Keratinocyte (primary cell): ENCODE measurements around the gene KLK8. TPM values are rescaled to one million over a fixed set of nuclear protein-coding genes. Genes with fewer than 3 reads are reported as not detected.
A peak's percentile ranks its signal among the peaks of the same experiment; 100 is the strongest.

Experiments used
- DNase-seq: peaks from one replicate; pipeline ENCODE4 v3.0.0-alpha.2; 2011; ENCODE audit warnings: low read depth, missing footprints, low spot score
- FAIRE-seq: peaks from 2 replicates; lab custom pipeline; 2011; peaks lifted over from hg19 to GRCh38; lab: Jason Lieb, UNC
- H2AFZ ChIP-seq: 2 replicates; pipeline ENCODE4 v1.6.0; 2012; ENCODE audit warnings: low read length, control low read depth, inconsistent platforms; ENCODE audit not compliant: control insufficient read depth
- H3K27ac ChIP-seq: 2 replicates; pipeline ENCODE4 v1.5.1; 2011; ENCODE audit warnings: low read length; ENCODE audit not compliant: control insufficient read depth, insufficient read depth
- H3K27me3 ChIP-seq: 3 replicates; pipeline ENCODE4 v1.6.0; 2011; ENCODE audit warnings: low read length; ENCODE audit not compliant: control insufficient read depth, insufficient read depth; ENCODE audit errors: extremely low read depth
- H3K36me3 ChIP-seq, 2 experiments: 2 replicates in 1 of 2; 3 replicates in 1 of 2; pipeline ENCODE4 v1.5.1; 2011; ENCODE audit warnings: low read length in 2 of 2, mild to moderate bottlenecking in 1 of 2; ENCODE audit not compliant: control insufficient read depth in 2 of 2, insufficient read depth in 2 of 2; ENCODE audit errors: extremely low read depth in 1 of 2
- H3K4me1 ChIP-seq: 3 replicates; pipeline ENCODE4 v1.5.1; 2011; ENCODE audit warnings: low read length; ENCODE audit not compliant: control insufficient read depth, insufficient read depth; ENCODE audit errors: extremely low read depth
- H3K4me2 ChIP-seq: 3 replicates; pipeline ENCODE4 v1.6.0; 2011; ENCODE audit warnings: low read depth, low read length; ENCODE audit not compliant: control insufficient read depth, insufficient read depth; ENCODE audit errors: extremely low read depth
- H3K4me3 ChIP-seq, 3 experiments: fragments of 200-600 bp in 1 of 3; sonication (generic) in 1 of 3; 2 replicates in 2 of 3; 3 replicates in 1 of 3; pipeline ENCODE4 v1.5.1; 2011 to 2016; ENCODE audit warnings: low read length in 3 of 3, mild to moderate bottlenecking in 3 of 3, control low read depth in 2 of 3, inconsistent platforms in 1 of 3, low read depth in 1 of 3, mixed read lengths in 1 of 3, mixed run types in 1 of 3, moderate library complexity in 1 of 3; ENCODE audit not compliant: control insufficient read depth in 2 of 3, insufficient read depth in 2 of 3; ENCODE audit errors: extremely low read depth in 1 of 3
- H3K79me2 ChIP-seq: 2 replicates; pipeline ENCODE4 v1.6.0; 2012; ENCODE audit warnings: low read length; ENCODE audit not compliant: control insufficient read depth, insufficient read depth
- H3K9ac ChIP-seq: 3 replicates; pipeline ENCODE4 v1.6.0; 2011; ENCODE audit warnings: low read length; ENCODE audit not compliant: control insufficient read depth, insufficient read depth; ENCODE audit errors: extremely low read depth
- H3K9me1 ChIP-seq: 3 replicates; pipeline ENCODE4 v1.6.0; 2011; ENCODE audit warnings: low read length; ENCODE audit not compliant: control insufficient read depth, insufficient read depth; ENCODE audit errors: extremely low read depth
- H3K9me3 ChIP-seq: 2 replicates; pipeline ENCODE4 v1.5.1; 2012; ENCODE audit warnings: low read depth, low read length; ENCODE audit not compliant: control insufficient read depth
- H4K20me1 ChIP-seq: 3 replicates; pipeline ENCODE4 v1.6.0; 2011; ENCODE audit warnings: low read length; ENCODE audit not compliant: control insufficient read depth, insufficient read depth; ENCODE audit errors: extremely low read depth
- EZH2 ChIP-seq: IDR thresholded peaks from one replicate; pipeline ENCODE4 v1.6.1; 2012; ENCODE audit warnings: inconsistent platforms, mild to moderate bottlenecking, low read length, moderate library complexity
- dilution Hi-C: fragments of 300-500 bp; cut with MboI; formaldehyde crosslinking; loops from one replicate; pipeline ENCODE4 v1.7.0; 2020; ENCODE audit warnings: low sequenced_read_pairs; ENCODE audit not compliant: extremely low pct_ligation_motif_present
- polyA plus RNA-seq, 5 experiments: library from polyadenylated mRNA; depleted of rRNA in 3 of 5; stranded (reverse) in 3 of 5; stranded (forward) in 1 of 5; unstranded in 1 of 5; fragments of >200 nt; gene quantifications; 1 replicate in 1 of 5; 2 replicates in 3 of 5; 3 replicates in 1 of 5; pipeline versions ENCODE4 v1.2.1 to v1.2.3, GENCODE V29; 2011 to 2012; ENCODE audit warnings: missing spikeins in 2 of 5, low read depth in 1 of 5, low replicate concordance in 1 of 5
- TF ChIP-seq, protein P1 (sequence below), 3 experiments: IDR thresholded peaks in 1 of 3; conservative IDR thresholded peaks in 1 of 3; optimal IDR thresholded peaks in 1 of 3; 2 replicates in 2 of 3; 3 replicates in 1 of 3; pipeline versions ENCODE3 to v1.5.1; 2011; ENCODE audit warnings: low read length in 3 of 3, mild to moderate bottlenecking in 3 of 3, moderate library complexity in 2 of 3, control low read depth in 1 of 3, inconsistent platforms in 1 of 3; ENCODE audit not compliant: insufficient read depth in 2 of 3; ENCODE audit errors: extremely low read depth in 1 of 3

Gene KLK8
- polyA plus RNA-seq, 1 donor (not counting 4 experiments of a cell fraction or from before 2014, with no cell fraction given): 118 TPM

- H3K4me1 ChIP-seq: peaks cover 42% of the 10 kb centered on the region
- H3K27ac ChIP-seq: peak overlapping the region; percentile 80
- peaks cover 0 to 6% of the 10 kb centered on the region in 2 experiments for H3K36me3 ChIP-seq
- peak; percentile 96 for FAIRE-seq
- peaks cover 14% of the 10 kb centered on the region for H3K79me2 ChIP-seq
- H3K9ac ChIP-seq: peak overlapping the region; percentile 86
- peak overlapping the region; percentile 47 to 87 (median 85) for H3K4me3 ChIP-seq
- H3K9me1 ChIP-seq: no peaks in the 10 kb centered on the region
- TF ChIP-seq, protein P1, sequence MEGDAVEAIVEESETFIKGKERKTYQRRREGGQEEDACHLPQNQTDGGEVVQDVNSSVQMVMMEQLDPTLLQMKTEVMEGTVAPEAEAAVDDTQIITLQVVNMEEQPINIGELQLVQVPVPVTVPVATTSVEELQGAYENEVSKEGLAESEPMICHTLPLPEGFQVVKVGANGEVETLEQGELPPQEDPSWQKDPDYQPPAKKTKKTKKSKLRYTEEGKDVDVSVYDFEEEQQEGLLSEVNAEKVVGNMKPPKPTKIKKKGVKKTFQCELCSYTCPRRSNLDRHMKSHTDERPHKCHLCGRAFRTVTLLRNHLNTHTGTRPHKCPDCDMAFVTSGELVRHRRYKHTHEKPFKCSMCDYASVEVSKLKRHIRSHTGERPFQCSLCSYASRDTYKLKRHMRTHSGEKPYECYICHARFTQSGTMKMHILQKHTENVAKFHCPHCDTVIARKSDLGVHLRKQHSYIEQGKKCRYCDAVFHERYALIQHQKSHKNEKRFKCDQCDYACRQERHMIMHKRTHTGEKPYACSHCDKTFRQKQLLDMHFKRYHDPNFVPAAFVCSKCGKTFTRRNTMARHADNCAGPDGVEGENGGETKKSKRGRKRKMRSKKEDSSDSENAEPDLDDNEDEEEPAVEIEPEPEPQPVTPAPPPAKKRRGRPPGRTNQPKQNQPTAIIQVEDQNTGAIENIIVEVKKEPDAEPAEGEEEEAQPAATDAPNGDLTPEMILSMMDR (optimal IDR thresholded peaks at IDR 0.05 in 1 of 3, IDR thresholded peaks at IDR 0.05 in 1 of 3, conservative IDR thresholded peaks at IDR 0.05 in 1 of 3; ENCODE audit: extremely low read depth in 1 of 3, insufficient read depth in 2 of 3, low read length in 3 of 3): no peak
- no peak for TF ChIP-seq EZH2
- peak overlapping the region; percentile 37 for H2AFZ ChIP-seq
- no peaks in the 10 kb centered on the region for H3K9me3 ChIP-seq
- H4K20me1 ChIP-seq: no peaks in the 10 kb centered on the region
- dilution Hi-C loops: no loop called here
- no peaks in the 10 kb centered on the region for H3K27me3 ChIP-seq
- no peak for DNase-seq
- H3K4me2 ChIP-seq: peak overlapping the region; percentile 83
These were observed 1.3 kb upstream of the KLK8 start for GRCh38 chr19:51002542-51003311.

- no peak for TF ChIP-seq EZH2
- TF ChIP-seq, protein P1 (optimal IDR thresholded peaks at IDR 0.05 in 1 of 3, IDR thresholded peaks at IDR 0.05 in 1 of 3, conservative IDR thresholded peaks at IDR 0.05 in 1 of 3; ENCODE audit: extremely low read depth in 1 of 3, insufficient read depth in 2 of 3, low read length in 3 of 3): no peak
- H3K4me1 ChIP-seq: peaks cover 42% of the 10 kb centered on the region
- peak overlapping the region; percentile 83 for H3K4me2 ChIP-seq
- H3K9me3 ChIP-seq: no peaks in the 10 kb centered on the region
- DNase-seq: no peak
- peak overlapping the region; percentile 37 for H2AFZ ChIP-seq
- H3K36me3 ChIP-seq: peaks cover 0 to 6% of the 10 kb centered on the region in 2 experiments
- no peaks in the 10 kb centered on the region for H4K20me1 ChIP-seq
- H3K79me2 ChIP-seq: peaks cover 14% of the 10 kb centered on the region
- no peaks in the 10 kb centered on the region for H3K27me3 ChIP-seq
- peak overlapping the region; percentile 86 for H3K9ac ChIP-seq
- H3K9me1 ChIP-seq: no peaks in the 10 kb centered on the region
- peak overlapping the region; percentile 47 to 87 (median 85) for H3K4me3 ChIP-seq
- peak overlapping the region; percentile 80 for H3K27ac ChIP-seq
- FAIRE-seq: no peak
- dilution Hi-C loops: no loop called here
These were observed 707 bp upstream of the KLK8 start for GRCh38 chr19:51002089-51002532.
